Measurements from ENCODE around the gene AP4B1.

DNA sequence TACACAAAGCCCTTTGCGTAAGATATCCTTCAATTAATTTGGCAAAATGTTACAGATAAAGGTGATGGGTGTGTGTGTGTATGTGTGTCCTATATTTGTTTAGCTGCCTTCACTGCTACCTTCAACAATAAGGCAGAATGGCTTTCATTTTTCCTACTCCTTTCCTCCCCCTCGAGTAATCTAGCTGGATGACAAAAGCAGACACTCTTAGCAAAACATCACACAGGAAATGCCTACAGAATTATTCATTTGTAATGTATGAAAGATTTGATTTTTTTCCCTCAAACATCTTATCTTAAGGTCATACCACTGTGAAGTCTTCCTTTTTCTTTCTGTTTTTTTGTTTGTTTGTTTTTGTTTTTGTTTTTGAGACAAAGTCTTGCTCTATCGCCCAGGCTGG is 43.7 kb downstream of the AP4B1 start:
- no peak for TF ChIP-seq POLR2A (IDR thresholded peaks at IDR 0.05)
- TF ChIP-seq, protein P1, sequence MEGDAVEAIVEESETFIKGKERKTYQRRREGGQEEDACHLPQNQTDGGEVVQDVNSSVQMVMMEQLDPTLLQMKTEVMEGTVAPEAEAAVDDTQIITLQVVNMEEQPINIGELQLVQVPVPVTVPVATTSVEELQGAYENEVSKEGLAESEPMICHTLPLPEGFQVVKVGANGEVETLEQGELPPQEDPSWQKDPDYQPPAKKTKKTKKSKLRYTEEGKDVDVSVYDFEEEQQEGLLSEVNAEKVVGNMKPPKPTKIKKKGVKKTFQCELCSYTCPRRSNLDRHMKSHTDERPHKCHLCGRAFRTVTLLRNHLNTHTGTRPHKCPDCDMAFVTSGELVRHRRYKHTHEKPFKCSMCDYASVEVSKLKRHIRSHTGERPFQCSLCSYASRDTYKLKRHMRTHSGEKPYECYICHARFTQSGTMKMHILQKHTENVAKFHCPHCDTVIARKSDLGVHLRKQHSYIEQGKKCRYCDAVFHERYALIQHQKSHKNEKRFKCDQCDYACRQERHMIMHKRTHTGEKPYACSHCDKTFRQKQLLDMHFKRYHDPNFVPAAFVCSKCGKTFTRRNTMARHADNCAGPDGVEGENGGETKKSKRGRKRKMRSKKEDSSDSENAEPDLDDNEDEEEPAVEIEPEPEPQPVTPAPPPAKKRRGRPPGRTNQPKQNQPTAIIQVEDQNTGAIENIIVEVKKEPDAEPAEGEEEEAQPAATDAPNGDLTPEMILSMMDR (IDR thresholded peaks at IDR 0.05), result no peak
